Panc1 (cell line): ENCODE measurements around the gene SAP130. TPM values are rescaled to one million over a fixed set of nuclear protein-coding genes. Genes with fewer than 3 reads are reported as not detected.

Experiments used
- ATAC-seq: fragments of 200-7000 bp; cut with Tn5 transposase; 2 replicates; pipeline ENCODE4 v1.9.1; 2020; ENCODE audit warnings: mild to moderate bottlenecking, moderate library complexity
- BruUV-seq: library from RNA; stranded (reverse); fragments of 400-500 nt; replicated peaks from 2 replicates; lab custom pipeline; 2021; lab: Mats Ljungman, UMichigan
- CTCF ChIA-PET: fragments of 300-600 bp; sonication (Branson Sonifier 250); formaldehyde crosslinking; loops from one replicate; lab custom pipeline; 2022; ENCODE audit warnings: antibody characterized with exemption; lab: Charles Lee
- POLR2A ChIA-PET: fragments of 300-600 bp; sonication (Branson Sonifier 250); formaldehyde crosslinking; loops from one replicate; lab custom pipeline; 2022; ENCODE audit warnings: antibody characterized with exemption; lab: Charles Lee
- DNase-seq: peaks from one replicate; pipeline ENCODE4 v3.0.0-alpha.2; 2010; ENCODE audit warnings: low read depth, low spot score
- H3K27ac ChIP-seq: 2 replicates; pipeline ENCODE4 v1.5.1; 2011; ENCODE audit warnings: mild to moderate bottlenecking, low read length, inconsistent platforms
- H3K27me3 ChIP-seq: fragments of 200-500 bp; sonication (Bioruptor generic); 2 replicates; pipeline ENCODE4 v1.6.0; 2014; ENCODE audit warnings: low read length, inconsistent platforms; ENCODE audit not compliant: control insufficient read depth, insufficient read depth
- H3K36me3 ChIP-seq: fragments of 200-500 bp; sonication (Bioruptor generic); 2 replicates; pipeline ENCODE4 v1.5.1; 2014; ENCODE audit warnings: inconsistent platforms, mild to moderate bottlenecking, low read length, moderate library complexity; ENCODE audit not compliant: control insufficient read depth, insufficient read depth
- H3K4me1 ChIP-seq: 2 replicates; pipeline ENCODE4 v1.5.1; 2011; ENCODE audit warnings: inconsistent platforms, mild to moderate bottlenecking, low read length, moderate library complexity; ENCODE audit not compliant: control insufficient read depth, insufficient read depth
- H3K4me3 ChIP-seq, 2 experiments: 2 replicates each; pipeline ENCODE4 v1.5.1; 2011 to 2012; ENCODE audit warnings: low read depth in 2 of 2, low read length in 2 of 2, mild to moderate bottlenecking in 2 of 2, inconsistent platforms in 1 of 2, moderate library complexity in 1 of 2
- H3K9me3 ChIP-seq: fragments of 200-500 bp; sonication (Bioruptor generic); 2 replicates; pipeline ENCODE4 v1.5.1; 2014; ENCODE audit warnings: low read depth, mild to moderate bottlenecking, inconsistent platforms, low read length, moderate library complexity; ENCODE audit not compliant: control insufficient read depth, insufficient read depth
- POLR2AphosphoS5 ChIP-seq: IDR thresholded peaks from 2 replicates; pipeline ENCODE4 v1.6.1; 2012; ENCODE audit warnings: mild to moderate bottlenecking, low read depth, low read length, moderate library complexity
- SIN3A ChIP-seq: IDR thresholded peaks from 2 replicates; pipeline ENCODE4 v1.6.1; 2012; ENCODE audit warnings: low read depth, mild to moderate bottlenecking, low read length, moderate library complexity, borderline replicate concordance; ENCODE audit not compliant: insufficient read depth
- TCF7L2 ChIP-seq: IDR thresholded peaks from 2 replicates; pipeline ENCODE4 v1.6.1; 2011; ENCODE audit warnings: mild to moderate bottlenecking, low read depth, low read length, inconsistent platforms
- in situ Hi-C: cut with HindIII; loops from 2 replicates; pipeline ENCODE4 v1.10.0; 2016; ENCODE audit warnings: low sequenced_read_pairs, low pct_unique_long_range_greater_than_20kb
- intact Hi-C: fragments of 100-400 bp; cut with micrococcal nuclease; formaldehyde crosslinking; loops from one replicate; pipeline ENCODE4 v1.10.0; 2022; ENCODE audit not compliant: unreplicated experiment
- total RNA-seq: library from RNA; stranded (reverse); gene quantifications from one replicate; pipeline ENCODE4 v1.2.1, GENCODE V29; 2021; ENCODE audit not compliant: unreplicated experiment
- TF ChIP-seq, protein P1 (sequence below): fragments of 450-650 bp; IDR thresholded peaks from 2 replicates; pipeline ENCODE4 v1.5.1; 2017; ENCODE audit warnings: mild to moderate bottlenecking
- TF ChIP-seq, protein P2 (sequence below), 2 experiments: IDR thresholded peaks; 2 replicates each; pipeline ENCODE4 v1.6.1; 2011 to 2012; ENCODE audit warnings: low read depth in 2 of 2, control low read depth in 1 of 2, low read length in 1 of 2, mild to moderate bottlenecking in 1 of 2, moderate library complexity in 1 of 2; ENCODE audit not compliant: insufficient read depth in 1 of 2

The SAP130 gene
- total RNA-seq, 1 experiment from 2014 or later, result 34.6 TPM

DNA sequence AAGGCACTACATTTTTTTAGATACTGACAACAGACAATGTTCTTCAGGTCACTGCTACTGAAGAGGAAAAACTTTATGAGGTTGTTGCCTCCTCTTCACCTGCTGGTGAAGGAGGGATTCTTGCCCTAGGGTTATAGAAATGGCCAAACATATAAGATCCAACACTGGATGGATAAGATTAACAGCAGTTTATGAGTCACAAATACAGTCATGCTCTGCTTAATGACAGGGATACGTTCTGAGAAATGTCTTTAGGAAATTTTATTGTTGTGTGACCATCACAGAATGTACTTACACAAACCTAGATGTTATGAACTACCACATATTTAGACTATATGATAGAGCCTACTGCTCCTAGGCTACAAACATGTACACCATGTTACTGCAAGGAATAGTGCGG, 84.7 kb downstream of the SAP130 start:
- intact Hi-C loops, result no loop called here
- ATAC-seq, result no peak

DNA sequence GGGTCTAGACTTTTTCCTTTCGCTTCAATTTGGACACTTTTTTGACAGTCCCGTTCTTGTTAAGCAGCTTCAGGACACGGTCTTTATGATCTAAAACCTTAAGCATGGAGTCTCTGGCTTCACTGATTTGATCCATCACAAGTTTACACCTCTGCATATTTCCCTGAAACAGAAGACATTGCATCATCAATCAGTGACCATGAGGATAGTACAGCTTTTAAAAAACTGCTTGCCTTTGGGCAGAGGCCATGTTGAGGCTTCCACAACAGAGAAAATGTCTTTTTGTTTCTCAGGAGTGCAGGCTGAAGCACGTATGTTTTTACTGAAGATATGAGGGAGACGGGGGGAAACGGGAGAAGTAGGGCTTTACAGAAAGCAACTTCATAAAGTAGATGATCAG, 85.9 kb downstream of the SAP130 start:
- ATAC-seq (no peak), DNase-seq (no peak)
- no peak overlapping the region for H3K4me3 ChIP-seq
- in situ Hi-C loops (no loop called here), intact Hi-C loops (no loop called here)
- no peak overlapping the region for H3K27ac ChIP-seq
- no peaks in the 10 kb centered on the region for H3K4me1 ChIP-seq
- TF ChIP-seq, protein P1, sequence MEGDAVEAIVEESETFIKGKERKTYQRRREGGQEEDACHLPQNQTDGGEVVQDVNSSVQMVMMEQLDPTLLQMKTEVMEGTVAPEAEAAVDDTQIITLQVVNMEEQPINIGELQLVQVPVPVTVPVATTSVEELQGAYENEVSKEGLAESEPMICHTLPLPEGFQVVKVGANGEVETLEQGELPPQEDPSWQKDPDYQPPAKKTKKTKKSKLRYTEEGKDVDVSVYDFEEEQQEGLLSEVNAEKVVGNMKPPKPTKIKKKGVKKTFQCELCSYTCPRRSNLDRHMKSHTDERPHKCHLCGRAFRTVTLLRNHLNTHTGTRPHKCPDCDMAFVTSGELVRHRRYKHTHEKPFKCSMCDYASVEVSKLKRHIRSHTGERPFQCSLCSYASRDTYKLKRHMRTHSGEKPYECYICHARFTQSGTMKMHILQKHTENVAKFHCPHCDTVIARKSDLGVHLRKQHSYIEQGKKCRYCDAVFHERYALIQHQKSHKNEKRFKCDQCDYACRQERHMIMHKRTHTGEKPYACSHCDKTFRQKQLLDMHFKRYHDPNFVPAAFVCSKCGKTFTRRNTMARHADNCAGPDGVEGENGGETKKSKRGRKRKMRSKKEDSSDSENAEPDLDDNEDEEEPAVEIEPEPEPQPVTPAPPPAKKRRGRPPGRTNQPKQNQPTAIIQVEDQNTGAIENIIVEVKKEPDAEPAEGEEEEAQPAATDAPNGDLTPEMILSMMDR, result no peak
- no peak for TF ChIP-seq POLR2AphosphoS5
- no peak for TF ChIP-seq TCF7L2
- TF ChIP-seq, protein P2, sequence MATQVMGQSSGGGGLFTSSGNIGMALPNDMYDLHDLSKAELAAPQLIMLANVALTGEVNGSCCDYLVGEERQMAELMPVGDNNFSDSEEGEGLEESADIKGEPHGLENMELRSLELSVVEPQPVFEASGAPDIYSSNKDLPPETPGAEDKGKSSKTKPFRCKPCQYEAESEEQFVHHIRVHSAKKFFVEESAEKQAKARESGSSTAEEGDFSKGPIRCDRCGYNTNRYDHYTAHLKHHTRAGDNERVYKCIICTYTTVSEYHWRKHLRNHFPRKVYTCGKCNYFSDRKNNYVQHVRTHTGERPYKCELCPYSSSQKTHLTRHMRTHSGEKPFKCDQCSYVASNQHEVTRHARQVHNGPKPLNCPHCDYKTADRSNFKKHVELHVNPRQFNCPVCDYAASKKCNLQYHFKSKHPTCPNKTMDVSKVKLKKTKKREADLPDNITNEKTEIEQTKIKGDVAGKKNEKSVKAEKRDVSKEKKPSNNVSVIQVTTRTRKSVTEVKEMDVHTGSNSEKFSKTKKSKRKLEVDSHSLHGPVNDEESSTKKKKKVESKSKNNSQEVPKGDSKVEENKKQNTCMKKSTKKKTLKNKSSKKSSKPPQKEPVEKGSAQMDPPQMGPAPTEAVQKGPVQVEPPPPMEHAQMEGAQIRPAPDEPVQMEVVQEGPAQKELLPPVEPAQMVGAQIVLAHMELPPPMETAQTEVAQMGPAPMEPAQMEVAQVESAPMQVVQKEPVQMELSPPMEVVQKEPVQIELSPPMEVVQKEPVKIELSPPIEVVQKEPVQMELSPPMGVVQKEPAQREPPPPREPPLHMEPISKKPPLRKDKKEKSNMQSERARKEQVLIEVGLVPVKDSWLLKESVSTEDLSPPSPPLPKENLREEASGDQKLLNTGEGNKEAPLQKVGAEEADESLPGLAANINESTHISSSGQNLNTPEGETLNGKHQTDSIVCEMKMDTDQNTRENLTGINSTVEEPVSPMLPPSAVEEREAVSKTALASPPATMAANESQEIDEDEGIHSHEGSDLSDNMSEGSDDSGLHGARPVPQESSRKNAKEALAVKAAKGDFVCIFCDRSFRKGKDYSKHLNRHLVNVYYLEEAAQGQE (IDR thresholded peaks at IDR 0.05; ENCODE audit: insufficient read depth in 1 of 2, low read depth in 2 of 2, low read length in 1 of 2), result no peak
- no peak for TF ChIP-seq SIN3A
- peaks cover 10% of the 10 kb centered on the region; the same call in 1 of the 2 replicates for H3K36me3 ChIP-seq
- H3K27me3 ChIP-seq, result no peaks in the 10 kb centered on the region
- H3K9me3 ChIP-seq, result no peaks in the 10 kb centered on the region
- BruUV-seq, result no TSS peak
- POLR2A ChIA-PET, result no interaction called here
- CTCF ChIA-PET, result interaction anchor here (0.8 kb wide), 1 partner anchor 20 kb away, joined by 3 read pairs; no protein-coding TSS in a partner anchor

More for the DNA sequence above, 84.7 kb downstream of the SAP130 start:
- in situ Hi-C loops, result no loop called here
- Histone ChIP-seq H3K4me1 (no peaks in the 10 kb centered on the region), H3K36me3 (peaks cover 10% of the 10 kb centered on the region; the same call in 1 of the 2 replicates), H3K27me3 (no peaks in the 10 kb centered on the region), H3K27ac (no peak overlapping the region), H3K4me3 (no peak overlapping the region), H3K9me3 (no peaks in the 10 kb centered on the region)
- ChIA-PET CTCF (no interaction called here), POLR2A (no interaction called here)
- DNase-seq, result no peak
- no TSS peak for BruUV-seq
- no peak for TF ChIP-seq POLR2AphosphoS5
- TF ChIP-seq, protein P2 (IDR thresholded peaks at IDR 0.05; ENCODE audit: insufficient read depth in 1 of 2, low read depth in 2 of 2, low read length in 1 of 2), result no peak
- TF ChIP-seq, protein P1, result no peak
- no peak for TF ChIP-seq TCF7L2
- TF ChIP-seq SIN3A, result no peak
